Activated CD8-positive, alpha-beta T cell treated with anti-CD3 and anti-CD28 coated beads for 36 hours (primary cell): ENCODE results near the gene RAB9B. TPM values are rescaled to one million over a fixed set of nuclear protein-coding genes. Genes with fewer than 3 reads are reported as not detected.
A peak's percentile ranks its signal among the peaks of the same experiment; 100 is the strongest.

Experiments used
- ATAC-seq: fragments of 200-7000 bp; cut with Tn5 transposase; one replicate; pipeline ENCODE4 v1.10.0; 2021; ENCODE audit warnings: mild to moderate bottlenecking, moderate library complexity
- CTCF ChIA-PET: fragments of 350-600 bp; sonication (Branson Sonifier 250); formaldehyde crosslinking; loops from one replicate; lab custom pipeline; 2021; ENCODE audit warnings: antibody characterized with exemption; lab: Charles Lee
- POLR2A ChIA-PET: fragments of 350-600 bp; sonication (Branson Sonifier 250); formaldehyde crosslinking; loops from one replicate; lab custom pipeline; 2021; ENCODE audit warnings: antibody characterized with exemption; lab: Charles Lee
- DNase-seq: peaks from one replicate; pipeline ENCODE4 v3.0.0-alpha.2; 2020
- H3K27ac Mint-ChIP-seq: one replicate; pipeline ENCODE4 v1.8.0; 2021; ENCODE audit warnings: mild to moderate bottlenecking, mixed read lengths
- H3K27me3 Mint-ChIP-seq: one replicate; pipeline ENCODE4 v1.8.0; 2021; ENCODE audit warnings: mixed read lengths
- H3K36me3 Mint-ChIP-seq: one replicate; pipeline ENCODE4 v1.8.0; 2021; ENCODE audit warnings: low read depth, mixed read lengths
- H3K4me1 Mint-ChIP-seq: one replicate; pipeline ENCODE4 v1.8.0; 2021; ENCODE audit warnings: low read depth, mixed read lengths
- H3K4me3 Mint-ChIP-seq: one replicate; pipeline ENCODE4 v1.8.0; 2021; ENCODE audit warnings: mild to moderate bottlenecking, moderate library complexity, mixed read lengths
- H3K9me3 Mint-ChIP-seq: one replicate; pipeline ENCODE4 v1.8.0; 2021; ENCODE audit warnings: mixed read lengths
- CTCF ChIP-seq: fragments of 200-600 bp; IDR thresholded peaks from one replicate; pipeline ENCODE4 v1.8.0; 2022; ENCODE audit warnings: antibody characterized with exemption, mild to moderate bottlenecking
- intact Hi-C: fragments of 100-400 bp; cut with micrococcal nuclease; formaldehyde crosslinking; loops from one replicate; pipeline ENCODE4 v1.10.0; 2022
- total RNA-seq, 2 experiments: library from RNA; stranded (reverse); gene quantifications; one replicate each; pipeline ENCODE4 v1.2.3, GENCODE V29; 2021

The RAB9B gene
- total RNA-seq, 2 experiments from 2014 or later: 0.38 to 0.45 TPM

- no peaks in the 10 kb centered on the region for H3K27me3 Mint-ChIP-seq
- H3K4me3 Mint-ChIP-seq: no peak within 1 kb of the TSS
- ATAC-seq (no peak), DNase-seq (no peak)
- no peaks in the 10 kb centered on the region for H3K4me1 Mint-ChIP-seq
- no peaks in the 10 kb centered on the region for H3K9me3 Mint-ChIP-seq
- H3K27ac Mint-ChIP-seq: no peak within 1 kb of the TSS
- intact Hi-C loops: no loop called here
- POLR2A ChIA-PET: no interaction called here
- CTCF ChIA-PET: no interaction called here
- no peaks in the 10 kb centered on the region for H3K36me3 Mint-ChIP-seq
- TF ChIP-seq CTCF: no peak
These were observed 55.5 kb downstream of the RAB9B start, which contains the start of gene PLP1 for GRCh38 chrX:103776546-103776945. PLP1 (plus strand) TSS chrX:103776840; CDS start chrX:103776996, 156 bp downstream.

GRCh38 chrX:103774070-103774642 is 57.9 kb downstream of the RAB9B start:
- no peak overlapping the region for H3K27ac Mint-ChIP-seq
- peak; percentile 15 for TF ChIP-seq CTCF
- ChIA-PET POLR2A (no interaction called here), CTCF (interaction anchor here (0.8 to 1.8 kb wide), 3 partner anchors 62 to 89 kb away, joined by 3 to 5 read pairs (median 3); no protein-coding TSS in a partner anchor)
- H3K4me3 Mint-ChIP-seq: no peak overlapping the region
- H3K36me3 Mint-ChIP-seq: no peaks in the 10 kb centered on the region
- H3K9me3 Mint-ChIP-seq: no peaks in the 10 kb centered on the region
- intact Hi-C loops: no loop called here
- DNase-seq (no peak), ATAC-seq (no peak)
- no peaks in the 10 kb centered on the region for H3K4me1 Mint-ChIP-seq
- H3K27me3 Mint-ChIP-seq: no peaks in the 10 kb centered on the region

- H3K27ac Mint-ChIP-seq: no peak overlapping the region
- intact Hi-C loops: no loop called here
- no peak overlapping the region for H3K4me3 Mint-ChIP-seq
- TF ChIP-seq CTCF: no peak
- ATAC-seq: no peak
- no peaks in the 10 kb centered on the region for H3K4me1 Mint-ChIP-seq
- no peaks in the 10 kb centered on the region for H3K36me3 Mint-ChIP-seq
- H3K9me3 Mint-ChIP-seq: no peaks in the 10 kb centered on the region
- H3K27me3 Mint-ChIP-seq: no peaks in the 10 kb centered on the region
- ChIA-PET CTCF (interaction anchor here (0.8 to 1.8 kb wide), 4 partner anchors 61 to 88 kb away, joined by 3 to 5 read pairs (median 3); no protein-coding TSS in a partner anchor), POLR2A (interaction anchor here (0.6 kb wide), 1 partner anchor 55 kb away, joined by 3 read pairs; no protein-coding TSS in a partner anchor)
- DNase-seq: no peak
These were observed 58.6 kb downstream of the RAB9B start for GRCh38 chrX:103773445-103773844.

Other genes with a start within 250 kb of the RAB9B start
- 10 to 100 TPM; 15.8 to 18.7 TPM for gene TCEAL4, start 246.7 kb downstream of the RAB9B start, total RNA-seq
- 1 to 10 TPM; 5.6 to 7.9 TPM for gene TCEAL3, start 224.3 kb downstream of the RAB9B start, total RNA-seq
- 1 to 10 TPM; 6.5 to 7.7 TPM for gene TCEAL1, start 203.3 kb downstream of the RAB9B start, total RNA-seq
- 100 to 1,000 TPM; 234 to 239 TPM for gene MORF4L2, start 145.6 kb downstream of the RAB9B start, total RNA-seq
- 1 to 10 TPM in 1 of 2 experiments, under 1 TPM in 1; 0.52 to 1.1 TPM for gene TMEM31, start 121.3 kb downstream of the RAB9B start, total RNA-seq
- gene PLP1, start 55.4 kb downstream of the RAB9B start, total RNA-seq: not detected
- gene TMSB15B, start 130.4 kb upstream of the RAB9B start, total RNA-seq: 1 to 10 TPM; 6.7 to 7.2 TPM
- not detected for gene H2BW1, start 181.5 kb upstream of the RAB9B start, total RNA-seq
- not detected for gene H2BW2, start 207.7 kb upstream of the RAB9B start, total RNA-seq
- gene TMSB15C, start 244.0 kb upstream of the RAB9B start, total RNA-seq: 1 to 10 TPM; 2.0 to 3.9 TPM